Upper lobe of right lung (tissue), 1 donor: ENCODE measurements around the gene HSPA2. TPM values are rescaled to one million over a fixed set of nuclear protein-coding genes. Genes with fewer than 3 reads are reported as not detected.

ENCODE experiments used
- ATAC-seq: fragments of 200-7000 bp; cut with Tn5 transposase; one replicate; pipeline ENCODE4 v1.9.1; 2020; ENCODE audit warnings: mild to moderate bottlenecking, moderate library complexity
- DNase-seq: peaks from one replicate; pipeline ENCODE4 v3.0.0-alpha.2; 2020
- H3K27ac ChIP-seq: fragments of 200-600 bp; one replicate; pipeline ENCODE4 v1.8.0; 2022
- H3K27me3 ChIP-seq: fragments of 200-600 bp; one replicate; pipeline ENCODE4 v1.8.0; 2022; ENCODE audit warnings: mild to moderate bottlenecking
- H3K36me3 ChIP-seq: fragments of 200-600 bp; one replicate; pipeline ENCODE4 v1.8.0; 2022
- H3K4me1 ChIP-seq: fragments of 200-600 bp; one replicate; pipeline ENCODE4 v1.8.0; 2022
- H3K4me3 ChIP-seq: fragments of 200-600 bp; one replicate; pipeline ENCODE4 v1.8.0; 2022; ENCODE audit warnings: mild to moderate bottlenecking
- H3K9me3 ChIP-seq: fragments of 200-600 bp; one replicate; pipeline ENCODE4 v1.8.0; 2022
- intact Hi-C: fragments of 100-400 bp; cut with DNase I; formaldehyde crosslinking; loops from one replicate; pipeline ENCODE4 v1.11.0; 2022
- total RNA-seq: library from RNA; stranded (reverse); fragmentation: NEBNext Ultra II Directional; extraction: Animal tissue kit (Norgen Biotek cat#: 25700); gene quantifications from one replicate; pipeline ENCODE4 v1.2.1, GENCODE V29; 2021
- TF ChIP-seq, protein P1 (sequence below): fragments of 200-600 bp; IDR thresholded peaks from one replicate; pipeline ENCODE4 v1.8.0; 2022; ENCODE audit warnings: antibody characterized with exemption
- donor health status: DM: no; HTN: yes; CAD: no; lungs with severe emphysema.

The HSPA2 gene
- total RNA-seq, 1 donor from 2014 or later, result 13.5 TPM

DNA sequence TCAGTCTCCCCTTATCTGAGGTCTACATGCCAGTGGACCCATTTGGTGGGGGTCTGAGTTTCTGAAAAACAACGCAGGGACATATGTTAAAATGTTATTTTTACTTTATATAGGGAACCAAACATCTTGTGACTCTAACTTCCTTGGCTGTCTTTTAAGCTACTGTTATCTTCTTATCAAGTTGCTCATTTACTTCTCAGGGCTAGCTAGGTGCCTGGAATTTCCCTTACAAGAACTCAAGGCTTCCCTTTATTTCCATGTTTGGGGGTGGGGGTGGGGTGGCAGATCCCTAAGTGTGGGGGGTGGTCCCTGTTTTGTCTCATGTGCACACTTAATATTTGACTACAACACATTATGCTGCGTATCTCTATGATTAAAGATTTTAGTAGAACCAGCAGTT lies 40.8 kb downstream of the HSPA2 start:
- Histone ChIP-seq H3K4me1 (no peaks in the 10 kb centered on the region), H3K27me3 (no peaks in the 10 kb centered on the region), H3K27ac (no peak overlapping the region), H3K4me3 (no peak overlapping the region), H3K9me3 (no peaks in the 10 kb centered on the region), H3K36me3 (no peaks in the 10 kb centered on the region)
- intact Hi-C loops, result no loop called here
- ATAC-seq (no peak), DNase-seq (no peak)
- TF ChIP-seq, protein P1, sequence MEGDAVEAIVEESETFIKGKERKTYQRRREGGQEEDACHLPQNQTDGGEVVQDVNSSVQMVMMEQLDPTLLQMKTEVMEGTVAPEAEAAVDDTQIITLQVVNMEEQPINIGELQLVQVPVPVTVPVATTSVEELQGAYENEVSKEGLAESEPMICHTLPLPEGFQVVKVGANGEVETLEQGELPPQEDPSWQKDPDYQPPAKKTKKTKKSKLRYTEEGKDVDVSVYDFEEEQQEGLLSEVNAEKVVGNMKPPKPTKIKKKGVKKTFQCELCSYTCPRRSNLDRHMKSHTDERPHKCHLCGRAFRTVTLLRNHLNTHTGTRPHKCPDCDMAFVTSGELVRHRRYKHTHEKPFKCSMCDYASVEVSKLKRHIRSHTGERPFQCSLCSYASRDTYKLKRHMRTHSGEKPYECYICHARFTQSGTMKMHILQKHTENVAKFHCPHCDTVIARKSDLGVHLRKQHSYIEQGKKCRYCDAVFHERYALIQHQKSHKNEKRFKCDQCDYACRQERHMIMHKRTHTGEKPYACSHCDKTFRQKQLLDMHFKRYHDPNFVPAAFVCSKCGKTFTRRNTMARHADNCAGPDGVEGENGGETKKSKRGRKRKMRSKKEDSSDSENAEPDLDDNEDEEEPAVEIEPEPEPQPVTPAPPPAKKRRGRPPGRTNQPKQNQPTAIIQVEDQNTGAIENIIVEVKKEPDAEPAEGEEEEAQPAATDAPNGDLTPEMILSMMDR, result no peak

DNA sequence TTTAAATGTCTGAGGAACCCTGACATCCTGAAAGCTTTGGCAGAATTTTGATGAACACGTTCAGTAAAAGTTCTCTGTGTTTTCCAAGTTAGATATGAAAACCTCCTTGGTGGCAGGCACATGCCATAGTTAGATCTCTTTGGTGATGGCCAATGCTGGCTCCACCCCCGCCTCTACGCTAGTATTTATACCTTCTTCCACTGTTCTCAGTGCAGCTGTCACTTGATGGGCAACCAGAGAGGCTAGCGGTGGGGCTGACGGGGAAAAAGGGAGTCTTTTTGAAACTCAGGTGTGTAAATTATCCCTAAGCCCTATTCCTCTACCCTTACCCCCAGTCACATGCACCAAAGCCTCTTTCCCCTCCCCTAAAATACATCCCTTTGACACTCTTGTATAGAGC lies 41.3 kb downstream of the HSPA2 start:
- intact Hi-C loops, result no loop called here
- no peak overlapping the region for H3K4me3 ChIP-seq

DNA sequence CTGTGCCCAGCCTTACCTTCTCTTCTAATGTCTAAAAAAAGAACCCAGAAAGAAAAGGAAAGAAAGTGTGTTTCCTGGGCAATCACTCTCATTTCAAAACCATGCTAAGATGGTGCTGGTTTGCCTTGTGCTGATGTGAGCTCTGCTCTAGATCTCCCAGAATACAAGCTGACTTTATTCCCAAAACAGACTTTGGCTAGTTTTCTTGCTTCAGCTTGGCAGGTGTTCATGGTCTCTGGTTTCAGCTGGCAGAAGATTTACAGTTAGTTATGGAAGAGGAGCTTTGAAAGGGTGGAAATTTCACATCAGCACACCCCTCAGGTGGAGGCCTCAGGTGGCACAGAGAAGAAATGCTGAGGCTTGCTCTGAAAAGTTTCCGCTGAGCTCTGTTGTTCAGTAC lies 43.6 kb downstream of the HSPA2 start:
- TF ChIP-seq, protein P1, result no peak
- Histone ChIP-seq H3K27ac (no peak overlapping the region), H3K27me3 (no peaks in the 10 kb centered on the region), H3K9me3 (no peaks in the 10 kb centered on the region), H3K4me1 (no peaks in the 10 kb centered on the region), H3K4me3 (no peak overlapping the region), H3K36me3 (no peaks in the 10 kb centered on the region)
- intact Hi-C loops, result no loop called here
- DNase-seq (no peak), ATAC-seq (no peak)

More for the DNA sequence above, 41.3 kb downstream of the HSPA2 start:
- H3K27ac ChIP-seq, result no peak overlapping the region
- H3K36me3 ChIP-seq, result no peaks in the 10 kb centered on the region
- TF ChIP-seq, protein P1, result no peak
- no peaks in the 10 kb centered on the region for H3K9me3 ChIP-seq
- no peaks in the 10 kb centered on the region for H3K27me3 ChIP-seq
- ATAC-seq, result no peak
- DNase-seq, result no peak
- no peaks in the 10 kb centered on the region for H3K4me1 ChIP-seq

DNA sequence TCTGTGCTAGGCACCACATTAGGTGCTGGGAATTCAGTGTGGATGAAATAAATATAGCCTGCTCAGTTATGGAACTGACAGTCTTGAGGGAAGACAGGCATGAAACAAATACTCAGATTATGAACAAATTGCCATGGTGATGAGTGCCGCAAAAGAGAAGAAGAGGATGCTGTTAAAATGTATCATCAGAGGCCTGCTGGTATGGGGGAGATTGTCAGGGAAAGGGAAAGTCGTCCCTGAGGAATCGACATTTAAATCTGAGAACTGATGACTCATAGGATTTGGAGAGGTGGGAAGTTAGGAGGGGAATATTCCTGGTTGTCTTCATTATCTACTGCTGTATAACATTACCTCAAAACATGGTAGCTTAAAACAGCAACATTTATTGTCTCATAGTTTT lies 51.3 kb downstream of the HSPA2 start:
- ATAC-seq, result no peak
- intact Hi-C loops, result no loop called here
- no peaks in the 10 kb centered on the region for H3K9me3 ChIP-seq

More for the DNA sequence above, 51.3 kb downstream of the HSPA2 start:
- TF ChIP-seq, protein P1, result no peak
- Histone ChIP-seq H3K36me3 (no peaks in the 10 kb centered on the region), H3K4me1 (no peaks in the 10 kb centered on the region), H3K4me3 (no peak overlapping the region), H3K27ac (no peak overlapping the region), H3K27me3 (no peaks in the 10 kb centered on the region)
- DNase-seq, result no peak

Other genes starting within 250 kb of the HSPA2 start
- 1.3 TPM for gene ESR2, start 246.4 kb upstream of the HSPA2 start, total RNA-seq
- gene MTHFD1, start 152.4 kb upstream of the HSPA2 start, total RNA-seq, result 47.1 TPM
- 3.6 TPM for gene AKAP5, start 75.2 kb upstream of the HSPA2 start, total RNA-seq
- 13.1 TPM for gene ZBTB25, start 36.9 kb upstream of the HSPA2 start, total RNA-seq
- 47.9 TPM for gene ZBTB1, start 36.0 kb upstream of the HSPA2 start, total RNA-seq
- 0.46 TPM for gene PPP1R36, start 9.2 kb downstream of the HSPA2 start, total RNA-seq
- 34.5 TPM for gene PLEKHG3, start 163.7 kb downstream of the HSPA2 start, total RNA-seq